GM12872 (cell line): ENCODE results near the gene TBC1D25.

ENCODE experiments used
- TF ChIP-seq, protein P1 (sequence below): IDR thresholded peaks from 3 replicates; pipeline ENCODE4 v1.5.1; 2011; ENCODE audit warnings: low read depth, mild to moderate bottlenecking, low read length, moderate library complexity; ENCODE audit not compliant: insufficient read depth

Gene TBC1D25

DNA sequence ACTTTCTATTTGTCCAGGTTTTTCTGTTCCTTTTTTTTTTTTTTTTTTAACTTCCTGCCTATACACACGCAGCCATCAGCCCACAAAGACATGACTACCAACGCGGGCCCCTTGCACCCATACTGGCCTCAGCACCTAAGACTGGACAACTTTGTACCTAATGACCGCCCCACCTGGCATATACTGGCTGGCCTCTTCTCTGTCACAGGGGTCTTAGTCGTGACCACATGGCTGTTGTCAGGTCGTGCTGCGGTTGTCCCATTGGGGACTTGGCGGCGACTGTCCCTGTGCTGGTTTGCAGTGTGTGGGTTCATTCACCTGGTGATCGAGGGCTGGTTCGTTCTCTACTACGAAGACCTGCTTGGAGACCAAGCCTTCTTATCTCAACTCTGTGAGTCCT is 15.8 kb upstream of the TBC1D25 start:
- TF ChIP-seq, protein P1, sequence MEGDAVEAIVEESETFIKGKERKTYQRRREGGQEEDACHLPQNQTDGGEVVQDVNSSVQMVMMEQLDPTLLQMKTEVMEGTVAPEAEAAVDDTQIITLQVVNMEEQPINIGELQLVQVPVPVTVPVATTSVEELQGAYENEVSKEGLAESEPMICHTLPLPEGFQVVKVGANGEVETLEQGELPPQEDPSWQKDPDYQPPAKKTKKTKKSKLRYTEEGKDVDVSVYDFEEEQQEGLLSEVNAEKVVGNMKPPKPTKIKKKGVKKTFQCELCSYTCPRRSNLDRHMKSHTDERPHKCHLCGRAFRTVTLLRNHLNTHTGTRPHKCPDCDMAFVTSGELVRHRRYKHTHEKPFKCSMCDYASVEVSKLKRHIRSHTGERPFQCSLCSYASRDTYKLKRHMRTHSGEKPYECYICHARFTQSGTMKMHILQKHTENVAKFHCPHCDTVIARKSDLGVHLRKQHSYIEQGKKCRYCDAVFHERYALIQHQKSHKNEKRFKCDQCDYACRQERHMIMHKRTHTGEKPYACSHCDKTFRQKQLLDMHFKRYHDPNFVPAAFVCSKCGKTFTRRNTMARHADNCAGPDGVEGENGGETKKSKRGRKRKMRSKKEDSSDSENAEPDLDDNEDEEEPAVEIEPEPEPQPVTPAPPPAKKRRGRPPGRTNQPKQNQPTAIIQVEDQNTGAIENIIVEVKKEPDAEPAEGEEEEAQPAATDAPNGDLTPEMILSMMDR: no peak

DNA sequence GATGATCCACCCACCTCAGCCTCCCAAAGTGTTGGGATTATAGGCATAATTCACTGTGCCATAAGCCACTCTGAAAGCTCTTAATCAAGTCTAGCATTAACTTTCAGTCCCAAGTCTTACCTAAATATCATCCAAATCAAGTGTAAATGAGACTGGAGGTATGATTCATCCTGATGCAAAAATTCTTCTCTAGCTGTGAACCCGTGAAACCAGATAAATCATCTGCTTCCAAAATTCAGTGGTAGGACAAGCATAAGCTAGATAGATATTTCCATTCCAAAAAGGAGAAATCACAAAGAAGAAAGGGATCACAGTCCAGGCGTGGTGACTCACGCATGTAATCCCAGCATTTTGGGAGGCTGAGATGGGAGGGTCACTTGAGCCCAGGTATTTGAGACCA is 8.8 kb upstream of the TBC1D25 start:
- TF ChIP-seq, protein P1: no peak

DNA sequence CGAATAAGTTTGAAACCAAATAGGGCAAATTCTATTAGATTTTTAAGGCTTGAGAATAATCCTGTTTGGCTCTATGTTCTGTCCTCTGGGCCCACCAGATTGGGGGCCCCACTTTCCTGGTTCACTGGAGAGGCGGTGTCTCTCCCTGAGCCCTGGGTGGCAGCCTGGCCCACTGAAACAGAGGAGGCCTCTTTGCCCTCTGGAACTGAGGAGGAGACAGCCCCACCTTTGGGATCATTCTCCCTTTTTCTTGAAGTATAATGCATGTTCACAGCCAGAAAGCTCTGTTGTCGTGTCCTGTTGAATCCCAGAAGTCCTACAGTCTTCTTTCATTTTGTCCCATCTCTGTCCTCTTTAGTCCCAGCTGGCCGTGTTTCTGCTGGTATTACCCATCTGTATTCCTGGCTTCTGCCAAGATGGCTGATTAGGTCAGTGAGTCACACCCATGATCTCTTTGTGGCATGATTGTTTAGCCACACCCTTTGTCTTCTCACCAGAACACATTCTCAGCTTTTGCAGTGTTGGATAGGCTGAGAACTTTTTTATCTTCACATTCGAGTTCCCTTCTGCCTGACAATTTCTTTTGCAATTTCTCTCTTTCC is 8.1 kb upstream of the TBC1D25 start:
- TF ChIP-seq, protein P1: no peak

DNA sequence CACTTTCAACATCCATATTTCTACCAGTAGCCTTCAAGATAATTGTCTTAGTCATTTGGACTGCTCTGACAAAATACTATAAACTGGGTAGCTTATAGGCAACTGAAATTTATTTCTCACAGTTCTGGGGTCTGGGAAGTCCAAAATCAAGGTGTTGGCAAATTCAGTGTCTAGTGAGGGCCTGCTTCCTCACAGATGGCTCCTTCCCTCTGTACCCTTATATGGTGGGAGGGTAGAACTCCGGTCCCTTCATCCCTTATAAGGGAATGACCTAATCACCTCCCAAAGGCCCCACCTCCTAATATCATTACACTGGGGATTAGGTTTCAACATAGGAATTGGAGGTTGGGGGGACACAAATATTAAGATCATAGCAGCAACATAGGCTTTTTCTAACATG is 7.4 kb upstream of the TBC1D25 start:
- TF ChIP-seq, protein P1: no peak

DNA sequence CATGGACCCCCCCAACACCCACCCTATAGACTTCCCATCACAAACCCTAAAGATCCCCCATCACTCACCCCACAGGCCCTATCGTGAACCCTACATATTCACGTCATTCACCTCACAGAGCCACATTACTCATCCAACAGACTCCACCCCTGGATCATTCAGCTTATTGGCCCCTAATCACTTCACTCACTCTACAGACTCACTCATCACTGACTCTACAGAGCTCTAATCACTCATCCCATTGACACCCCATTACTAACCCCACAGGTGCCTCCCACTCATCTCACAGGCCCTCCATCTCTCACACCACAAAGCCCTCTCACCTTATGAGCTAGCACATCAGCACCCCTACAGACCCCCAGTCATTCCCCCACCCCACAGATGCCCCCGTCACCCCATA is 6.3 kb upstream of the TBC1D25 start:
- TF ChIP-seq, protein P1: no peak

DNA sequence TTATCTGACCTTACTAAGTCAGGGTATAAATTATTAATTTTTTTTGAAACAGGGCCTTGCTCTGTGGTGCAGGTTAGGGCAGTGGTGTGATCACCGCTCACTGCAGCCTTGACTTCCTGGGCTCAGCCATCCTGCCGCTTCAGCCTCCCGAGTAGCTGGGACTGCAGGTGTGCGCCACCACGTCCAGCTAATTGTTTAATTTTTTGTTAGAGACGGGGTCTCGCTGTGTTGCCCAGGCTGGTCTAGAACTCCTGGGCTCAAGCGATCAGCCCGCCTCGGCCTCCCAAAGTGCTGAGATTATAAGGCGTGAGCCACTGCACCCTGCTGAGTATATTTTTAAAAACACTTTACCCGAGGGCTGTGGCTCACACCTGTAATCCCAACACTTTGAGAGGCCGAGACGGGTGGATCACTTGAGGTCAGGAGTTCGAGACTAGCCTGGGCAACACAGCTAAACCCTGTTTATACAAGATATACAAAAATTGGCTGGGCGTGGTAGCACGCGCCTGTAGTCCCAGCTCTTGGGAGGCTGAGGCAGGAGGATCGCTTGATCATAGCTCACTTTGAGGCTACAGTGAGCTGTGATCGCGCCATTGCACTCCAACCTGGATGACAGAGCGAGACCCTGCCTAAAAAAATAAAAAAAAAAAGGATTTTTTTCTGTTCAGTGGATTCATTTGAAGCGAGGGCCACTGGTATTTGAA is 721 bp upstream of the TBC1D25 start:
- TF ChIP-seq, protein P1: no peak

DNA sequence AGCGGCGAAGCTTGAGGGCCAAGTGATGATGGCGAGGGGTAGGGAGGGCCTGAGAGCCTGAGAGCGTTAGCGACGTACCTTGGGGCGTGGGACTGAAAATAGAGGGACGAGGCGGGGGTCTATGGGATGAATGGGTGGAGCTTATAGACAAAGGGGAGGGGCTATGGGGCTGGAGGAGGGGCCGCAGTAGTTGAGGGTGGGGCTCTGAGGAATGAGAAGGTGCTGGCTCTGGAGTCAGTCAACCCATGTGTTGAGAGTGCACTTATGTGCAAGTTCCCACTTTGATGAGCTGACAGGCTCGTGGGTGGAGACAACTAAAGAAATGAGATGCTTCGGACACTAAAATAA is 488 bp downstream of the TBC1D25 start:
- TF ChIP-seq, protein P1: no peak
